ENCODE results near the gene DNAJC6.

Gene DNAJC6

GRCh38 chr1:65395887-65396612 lies 86.7 kb downstream of the DNAJC6 start:
- no peak overlapping the region for H2AFZ ChIP-seq (ENCODE audit: low read length)
- H3K9me3 ChIP-seq (ENCODE audit: insufficient read depth, low read depth, low read length), result no peaks in the 10 kb centered on the region
- H3F3A ChIP-seq (ENCODE audit: low read depth), result no peaks in the 10 kb centered on the region
- H3K79me2 ChIP-seq (ENCODE audit: insufficient read depth, low read length), result no peaks in the 10 kb centered on the region
- TF ChIP-seq EZH2phosphoT487 (IDR thresholded peaks at IDR 0.05; ENCODE audit: borderline replicate concordance), result no peak
- TF ChIP-seq, protein P1, sequence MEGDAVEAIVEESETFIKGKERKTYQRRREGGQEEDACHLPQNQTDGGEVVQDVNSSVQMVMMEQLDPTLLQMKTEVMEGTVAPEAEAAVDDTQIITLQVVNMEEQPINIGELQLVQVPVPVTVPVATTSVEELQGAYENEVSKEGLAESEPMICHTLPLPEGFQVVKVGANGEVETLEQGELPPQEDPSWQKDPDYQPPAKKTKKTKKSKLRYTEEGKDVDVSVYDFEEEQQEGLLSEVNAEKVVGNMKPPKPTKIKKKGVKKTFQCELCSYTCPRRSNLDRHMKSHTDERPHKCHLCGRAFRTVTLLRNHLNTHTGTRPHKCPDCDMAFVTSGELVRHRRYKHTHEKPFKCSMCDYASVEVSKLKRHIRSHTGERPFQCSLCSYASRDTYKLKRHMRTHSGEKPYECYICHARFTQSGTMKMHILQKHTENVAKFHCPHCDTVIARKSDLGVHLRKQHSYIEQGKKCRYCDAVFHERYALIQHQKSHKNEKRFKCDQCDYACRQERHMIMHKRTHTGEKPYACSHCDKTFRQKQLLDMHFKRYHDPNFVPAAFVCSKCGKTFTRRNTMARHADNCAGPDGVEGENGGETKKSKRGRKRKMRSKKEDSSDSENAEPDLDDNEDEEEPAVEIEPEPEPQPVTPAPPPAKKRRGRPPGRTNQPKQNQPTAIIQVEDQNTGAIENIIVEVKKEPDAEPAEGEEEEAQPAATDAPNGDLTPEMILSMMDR (conservative IDR thresholded peaks at IDR 0.05; ENCODE audit: low read length), result no peak
- H3K4me1 ChIP-seq (ENCODE audit: insufficient read depth, low read length, poor library complexity, severe bottlenecking), result no peaks in the 10 kb centered on the region
- H3K9me2 ChIP-seq (replicated peaks; ENCODE audit: low read depth, low read length), result no peaks in the 10 kb centered on the region
- peaks cover 7% of the 10 kb centered on the region; the same call in 1 of the 2 replicates for H3K36me3 ChIP-seq (ENCODE audit: insufficient read depth, low read length)
- H3K4me2 ChIP-seq (ENCODE audit: low read depth, low read length, poor library complexity, severe bottlenecking), result no peak overlapping the region
- H3K27me3 ChIP-seq (ENCODE audit: insufficient read depth, low read length, poor library complexity, severe bottlenecking), result no peaks in the 10 kb centered on the region
- H3K4me3 ChIP-seq (ENCODE audit: low read length, poor library complexity, severe bottlenecking), result no peak overlapping the region
- H3K9ac ChIP-seq (ENCODE audit: low read depth, low read length, poor library complexity, severe bottlenecking), result no peak overlapping the region
- H4K20me1 ChIP-seq (ENCODE audit: insufficient read depth, low read length, poor library complexity, severe bottlenecking), result no peaks in the 10 kb centered on the region

- Histone ChIP-seq H3K27me3 (ENCODE audit: insufficient read depth, low read length, poor library complexity, severe bottlenecking) (no peaks in the 10 kb centered on the region), H3K9me2 (replicated peaks; ENCODE audit: low read depth, low read length) (no peaks in the 10 kb centered on the region), H2AFZ (ENCODE audit: low read length) (no peak overlapping the region), H4K20me1 (ENCODE audit: insufficient read depth, low read length, poor library complexity, severe bottlenecking) (no peaks in the 10 kb centered on the region), H3K4me3 (ENCODE audit: low read length, poor library complexity, severe bottlenecking) (no peak overlapping the region), H3K9me3 (ENCODE audit: insufficient read depth, low read depth, low read length) (no peaks in the 10 kb centered on the region), H3K4me2 (ENCODE audit: low read depth, low read length, poor library complexity, severe bottlenecking) (no peak overlapping the region), H3K9ac (ENCODE audit: low read depth, low read length, poor library complexity, severe bottlenecking) (no peak overlapping the region), H3K36me3 (ENCODE audit: insufficient read depth, low read length) (peaks cover 12% of the 10 kb centered on the region; the same call in 1 of the 2 replicates), H3K4me1 (ENCODE audit: insufficient read depth, low read length, poor library complexity, severe bottlenecking) (no peaks in the 10 kb centered on the region), H3F3A (ENCODE audit: low read depth) (no peaks in the 10 kb centered on the region), H3K79me2 (ENCODE audit: insufficient read depth, low read length) (no peaks in the 10 kb centered on the region)
- TF ChIP-seq, protein P1 (conservative IDR thresholded peaks at IDR 0.05; ENCODE audit: low read length), result no peak
- TF ChIP-seq EZH2phosphoT487 (IDR thresholded peaks at IDR 0.05; ENCODE audit: borderline replicate concordance), result no peak
Observed at GRCh38 chr1:65398083-65398482, 88.7 kb downstream of the DNAJC6 start.

- no peaks in the 10 kb centered on the region for H3K79me2 ChIP-seq (ENCODE audit: insufficient read depth, low read length)
- H3F3A ChIP-seq (ENCODE audit: low read depth), result no peaks in the 10 kb centered on the region
- H3K9me2 ChIP-seq (replicated peaks; ENCODE audit: low read depth, low read length), result no peaks in the 10 kb centered on the region
- H3K4me1 ChIP-seq (ENCODE audit: insufficient read depth, low read length, poor library complexity, severe bottlenecking), result no peaks in the 10 kb centered on the region
- no peak overlapping the region for H2AFZ ChIP-seq (ENCODE audit: low read length)
- H4K20me1 ChIP-seq (ENCODE audit: insufficient read depth, low read length, poor library complexity, severe bottlenecking), result no peaks in the 10 kb centered on the region
- H3K9ac ChIP-seq (ENCODE audit: low read depth, low read length, poor library complexity, severe bottlenecking), result no peak overlapping the region
- H3K27me3 ChIP-seq (ENCODE audit: insufficient read depth, low read length, poor library complexity, severe bottlenecking), result no peaks in the 10 kb centered on the region
- H3K4me3 ChIP-seq (ENCODE audit: low read length, poor library complexity, severe bottlenecking), result no peak overlapping the region
- H3K4me2 ChIP-seq (ENCODE audit: low read depth, low read length, poor library complexity, severe bottlenecking), result no peak overlapping the region
- no peak for TF ChIP-seq EZH2phosphoT487 (IDR thresholded peaks at IDR 0.05; ENCODE audit: borderline replicate concordance)
- TF ChIP-seq, protein P1 (conservative IDR thresholded peaks at IDR 0.05; ENCODE audit: low read length), result no peak
- no peaks in the 10 kb centered on the region for H3K9me3 ChIP-seq (ENCODE audit: insufficient read depth, low read depth, low read length)
- H3K36me3 ChIP-seq (ENCODE audit: insufficient read depth, low read length), result peaks cover 12% of the 10 kb centered on the region; the same call in 1 of the 2 replicates
Observed at GRCh38 chr1:65399003-65399402, 89.7 kb downstream of the DNAJC6 start.
